Endothelial cell of umbilical vein (primary cell): ENCODE measurements around the gene ATP6V0A4. TPM values are rescaled to one million over a fixed set of nuclear protein-coding genes. Genes with fewer than 3 reads are reported as not detected.

Source experiments
- BruUV-seq: library from RNA; stranded (reverse); fragments of 400-500 nt; replicated peaks from 2 replicates; lab custom pipeline; 2021; lab: Mats Ljungman, UMichigan
- CTCF ChIA-PET: fragments of 300-600, 350-600 bp; sonication (Branson Sonifier 250); formaldehyde crosslinking; loops from one replicate; lab custom pipeline; 2021; ENCODE audit warnings: antibody characterized with exemption, inconsistent platforms; lab: Charles Lee
- POLR2A ChIA-PET: fragments of 300-600, 350-600 bp; sonication (Branson Sonifier 250); formaldehyde crosslinking; loops from one replicate; lab custom pipeline; 2021; ENCODE audit warnings: antibody characterized with exemption, inconsistent platforms; lab: Charles Lee
- DNase-seq: peaks from one replicate; pipeline ENCODE4 v3.0.0-alpha.2; 2011; ENCODE audit warnings: low read depth, low spot score
- FAIRE-seq: peaks from 2 replicates; lab custom pipeline; 2011; peaks lifted over from hg19 to GRCh38; lab: Jason Lieb, UNC
- H2AFZ ChIP-seq: 2 replicates; pipeline ENCODE4 v1.6.0; 2012; ENCODE audit warnings: low read depth, low read length, control low read depth, inconsistent platforms
- H3K27ac ChIP-seq: 2 replicates; pipeline ENCODE4 v1.5.1; 2011; ENCODE audit warnings: low read depth, mild to moderate bottlenecking, control low read depth, low read length, moderate library complexity; ENCODE audit not compliant: insufficient read depth
- H3K27me3 ChIP-seq, 2 experiments: 2 replicates each; pipeline versions ENCODE4 v1.6.0 to v1.6.1; 2011; ENCODE audit warnings: low read length in 2 of 2, mixed read lengths in 1 of 2; ENCODE audit not compliant: control insufficient read depth in 2 of 2, insufficient read depth in 2 of 2
- H3K36me3 ChIP-seq, 2 experiments: 2 replicates in 1 of 2; 3 replicates in 1 of 2; pipeline ENCODE4 v1.5.1; 2011; ENCODE audit warnings: low read length in 2 of 2, mild to moderate bottlenecking in 1 of 2, moderate library complexity in 1 of 2; ENCODE audit not compliant: control insufficient read depth in 2 of 2, insufficient read depth in 2 of 2; ENCODE audit errors: extremely low read depth in 1 of 2
- H3K4me1 ChIP-seq: 3 replicates; pipeline ENCODE4 v1.5.1; 2011; ENCODE audit warnings: mild to moderate bottlenecking, low read length; ENCODE audit not compliant: control insufficient read depth, insufficient read depth; ENCODE audit errors: extremely low read depth
- H3K4me2 ChIP-seq: 2 replicates; pipeline ENCODE4 v1.6.1; 2011; ENCODE audit warnings: low read length, control low read depth, mixed read lengths; ENCODE audit not compliant: insufficient read depth
- H3K4me3 ChIP-seq, 3 experiments: fragments of 200-600 bp in 1 of 3; sonication (generic), shearing (Covaris generic) in 1 of 3; replicated peaks in 1 of 3; 2 replicates each; pipeline ENCODE4 v1.5.1; 2011 to 2016; ENCODE audit warnings: control low read depth in 3 of 3, low read length in 3 of 3, mild to moderate bottlenecking in 2 of 3, inconsistent platforms in 1 of 3, low read depth in 1 of 3, moderate library complexity in 1 of 3; ENCODE audit not compliant: insufficient read depth in 1 of 3
- H3K79me2 ChIP-seq: 2 replicates; pipeline ENCODE4 v1.6.0; 2012; ENCODE audit warnings: low read length, inconsistent platforms; ENCODE audit not compliant: control insufficient read depth, insufficient read depth
- H3K9ac ChIP-seq: replicated peaks from 2 replicates; pipeline ENCODE3; 2011; ENCODE audit warnings: low read length, control low read depth; ENCODE audit not compliant: insufficient read depth; ENCODE audit errors: extremely low read depth
- H3K9me1 ChIP-seq: replicated peaks from 3 replicates; pipeline ENCODE4 v1.6.0; 2011; ENCODE audit warnings: mild to moderate bottlenecking, low read length; ENCODE audit not compliant: control insufficient read depth, insufficient read depth; ENCODE audit errors: extremely low read depth
- H3K9me3 ChIP-seq: replicated peaks from 2 replicates; pipeline ENCODE4 v1.5.1; 2012; ENCODE audit warnings: low read length, inconsistent platforms; ENCODE audit not compliant: control insufficient read depth, insufficient read depth
- H4K20me1 ChIP-seq: replicated peaks from 2 replicates; pipeline ENCODE3; 2011; ENCODE audit warnings: mild to moderate bottlenecking, low read length; ENCODE audit not compliant: control insufficient read depth, insufficient read depth; ENCODE audit errors: extremely low read depth
- EZH2 ChIP-seq: IDR thresholded peaks from 2 replicates; pipeline ENCODE4 v1.6.1; 2012; ENCODE audit warnings: borderline replicate concordance, low read depth, mild to moderate bottlenecking, moderate library complexity, low read length, inconsistent platforms; ENCODE audit not compliant: severe bottlenecking
- FOS ChIP-seq: IDR thresholded peaks from 2 replicates; pipeline ENCODE4 v1.6.1; 2011; ENCODE audit warnings: mild to moderate bottlenecking, low read length, moderate library complexity, borderline replicate concordance; ENCODE audit not compliant: insufficient read depth
- JUN ChIP-seq: IDR thresholded peaks from 2 replicates; pipeline ENCODE4 v1.6.1; 2011; ENCODE audit warnings: borderline replicate concordance, low read depth; ENCODE audit not compliant: insufficient read length, insufficient read depth
- MYC ChIP-seq: IDR thresholded peaks from one replicate; pipeline ENCODE4 v1.6.1; 2011; ENCODE audit warnings: mild to moderate bottlenecking, low read depth, low read length
- POLR2A ChIP-seq: IDR thresholded peaks from 2 replicates; pipeline ENCODE4 v1.6.1; 2012; ENCODE audit warnings: low read depth, mild to moderate bottlenecking, control low read depth, low read length
- POLR2AphosphoS5 ChIP-seq: IDR thresholded peaks from 2 replicates; pipeline ENCODE4 v1.6.1; 2012; ENCODE audit warnings: low read depth, mild to moderate bottlenecking, control low read depth, low read length, moderate library complexity; ENCODE audit not compliant: insufficient read depth
- dilution Hi-C: fragments of 300-500 bp; cut with MboI; formaldehyde crosslinking; loops from one replicate; pipeline ENCODE4 v1.15.0; 2019; ENCODE audit warnings: low sequenced_read_pairs; ENCODE audit not compliant: extremely low pct_ligation_motif_present
- intact Hi-C: fragments of 100-400 bp; cut with micrococcal nuclease; formaldehyde crosslinking; loops from one replicate; pipeline ENCODE4 v1.10.0; 2022
- polyA plus RNA-seq, 4 experiments: library from polyadenylated mRNA; depleted of rRNA in 3 of 4; stranded (reverse) in 3 of 4; unstranded in 1 of 4; fragments of >200 nt; gene quantifications; 2 replicates each; pipeline versions ENCODE4 v1.2.1 to v1.2.3, GENCODE V29; 2011 to 2012; ENCODE audit warnings: missing spikeins in 1 of 4
- total RNA-seq: library from RNA; stranded (reverse); gene quantifications from 2 replicates; pipeline ENCODE4 v1.2.3, GENCODE V29; 2021
- TF ChIP-seq, protein P1 (sequence below), 2 donors: IDR thresholded peaks; 1 replicate in 1 of 2; 2 replicates in 1 of 2; pipeline ENCODE4 v1.5.1; 2011; ENCODE audit warnings: low read length in 2 of 2, mild to moderate bottlenecking in 2 of 2, moderate library complexity in 2 of 2, control low read depth in 1 of 2, inconsistent platforms in 1 of 2, low read depth in 1 of 2; ENCODE audit not compliant: insufficient read depth in 1 of 2; ENCODE audit errors: extremely low read depth in 1 of 2

ATP6V0A4 gene
- total and polyA plus RNA-seq, 2 donors (not counting 3 experiments of a cell fraction or from before 2014, with no cell fraction given) = 0.07 to 0.24 TPM

DNA sequence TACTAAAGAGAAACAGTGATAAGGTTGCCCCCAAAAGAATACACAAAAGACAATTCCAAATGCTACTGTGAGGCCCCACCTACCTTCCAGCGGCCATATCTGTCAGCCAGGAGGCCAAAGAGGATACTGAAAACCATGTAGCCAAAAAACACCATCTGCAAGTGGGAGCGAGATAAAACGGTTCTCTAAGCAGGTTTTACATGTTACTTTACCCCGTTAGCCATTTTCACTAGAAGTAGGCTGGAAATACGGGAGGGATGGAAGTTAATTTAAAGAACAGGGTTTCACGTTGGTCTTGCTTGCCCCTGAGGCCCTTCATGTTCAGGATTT is 135.0 kb downstream of the ATP6V0A4 start:
- Histone ChIP-seq H3K9ac (no peak overlapping the region), H4K20me1 (no peaks in the 10 kb centered on the region), H3K36me3 (no peaks in the 10 kb centered on the region), H3K4me2 (no peak overlapping the region), H2AFZ (no peak overlapping the region), H3K4me1 (no peaks in the 10 kb centered on the region), H3K79me2 (no peaks in the 10 kb centered on the region), H3K4me3 (no peak overlapping the region), H3K27ac (no peak overlapping the region), H3K9me3 (no peaks in the 10 kb centered on the region), H3K9me1 (no peaks in the 10 kb centered on the region), H3K27me3 (peaks cover 2 to 3% of the 10 kb centered on the region in 2 experiments)
- dilution Hi-C loops = no loop called here
- TF ChIP-seq JUN = no peak
- no peak for TF ChIP-seq MYC
- TF ChIP-seq FOS = no peak
- no peak for TF ChIP-seq POLR2AphosphoS5
- no peak for TF ChIP-seq EZH2
- TF ChIP-seq POLR2A = no peak
- BruUV-seq = no TSS peak
- FAIRE-seq (no peak), DNase-seq (no peak)
- intact Hi-C loops = no loop called here
- POLR2A ChIA-PET = no interaction called here
- CTCF ChIA-PET = no interaction called here

DNA sequence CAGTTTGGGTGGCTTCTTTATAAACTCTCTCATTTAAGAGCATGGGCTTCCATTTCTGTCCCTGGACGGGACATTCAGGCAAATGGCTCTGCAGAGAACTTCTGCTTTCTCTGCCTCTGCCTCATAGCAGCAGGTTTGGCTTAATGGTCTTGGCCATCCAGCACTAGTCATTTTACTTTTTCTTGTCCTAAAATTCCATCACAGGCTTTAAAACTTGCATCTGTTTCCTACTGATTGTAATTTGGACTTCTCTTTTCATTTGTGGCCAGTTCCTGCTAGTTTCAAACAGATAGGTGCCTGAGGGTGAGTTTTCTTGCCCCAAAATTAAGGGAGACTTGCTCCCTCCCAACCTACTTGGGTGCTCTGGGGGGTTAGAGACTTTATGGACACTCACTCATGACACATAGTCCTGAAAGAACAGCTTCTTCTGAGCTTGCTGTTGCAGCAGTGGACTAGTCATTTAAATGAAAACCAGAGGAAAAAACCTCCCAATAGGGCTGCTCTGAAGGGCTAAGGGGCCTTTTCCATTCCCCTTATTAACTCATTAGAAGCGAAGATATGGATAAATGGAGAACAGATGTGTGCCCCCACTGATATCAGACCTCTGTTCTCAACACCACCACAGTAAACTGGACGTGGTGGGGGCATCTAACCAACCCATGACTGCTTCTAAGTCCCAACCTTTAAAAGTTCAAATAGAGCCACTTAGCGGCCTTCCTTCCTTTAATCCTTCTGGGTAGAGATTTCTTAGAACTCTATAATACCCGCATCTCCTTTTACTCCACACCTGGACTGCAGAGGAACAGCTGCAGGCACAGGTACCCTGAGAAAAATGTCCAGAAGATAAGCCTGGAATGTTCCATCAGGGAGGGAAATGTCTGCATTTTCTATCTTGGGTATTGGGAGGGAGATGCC is 135.7 kb downstream of the ATP6V0A4 start:
- Histone ChIP-seq H3K27me3 (peaks cover 2 to 3% of the 10 kb centered on the region in 2 experiments), H3K4me1 (no peaks in the 10 kb centered on the region), H3K79me2 (no peaks in the 10 kb centered on the region), H3K4me3 (no peak overlapping the region), H4K20me1 (no peaks in the 10 kb centered on the region), H3K9me1 (no peaks in the 10 kb centered on the region), H3K4me2 (no peak overlapping the region), H2AFZ (no peak overlapping the region), H3K9ac (no peak overlapping the region), H3K9me3 (no peaks in the 10 kb centered on the region), H3K36me3 (no peaks in the 10 kb centered on the region), H3K27ac (no peak overlapping the region)
- no peak for TF ChIP-seq FOS
- TF ChIP-seq, protein P1, sequence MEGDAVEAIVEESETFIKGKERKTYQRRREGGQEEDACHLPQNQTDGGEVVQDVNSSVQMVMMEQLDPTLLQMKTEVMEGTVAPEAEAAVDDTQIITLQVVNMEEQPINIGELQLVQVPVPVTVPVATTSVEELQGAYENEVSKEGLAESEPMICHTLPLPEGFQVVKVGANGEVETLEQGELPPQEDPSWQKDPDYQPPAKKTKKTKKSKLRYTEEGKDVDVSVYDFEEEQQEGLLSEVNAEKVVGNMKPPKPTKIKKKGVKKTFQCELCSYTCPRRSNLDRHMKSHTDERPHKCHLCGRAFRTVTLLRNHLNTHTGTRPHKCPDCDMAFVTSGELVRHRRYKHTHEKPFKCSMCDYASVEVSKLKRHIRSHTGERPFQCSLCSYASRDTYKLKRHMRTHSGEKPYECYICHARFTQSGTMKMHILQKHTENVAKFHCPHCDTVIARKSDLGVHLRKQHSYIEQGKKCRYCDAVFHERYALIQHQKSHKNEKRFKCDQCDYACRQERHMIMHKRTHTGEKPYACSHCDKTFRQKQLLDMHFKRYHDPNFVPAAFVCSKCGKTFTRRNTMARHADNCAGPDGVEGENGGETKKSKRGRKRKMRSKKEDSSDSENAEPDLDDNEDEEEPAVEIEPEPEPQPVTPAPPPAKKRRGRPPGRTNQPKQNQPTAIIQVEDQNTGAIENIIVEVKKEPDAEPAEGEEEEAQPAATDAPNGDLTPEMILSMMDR (IDR thresholded peaks at IDR 0.05; ENCODE audit: extremely low read depth in 1 of 2, insufficient read depth in 1 of 2, low read depth in 1 of 2, low read length in 2 of 2) = no peak
- dilution Hi-C loops (no loop called here), intact Hi-C loops (no loop called here)
- DNase-seq (no peak), FAIRE-seq (no peak)
- POLR2A ChIA-PET = no interaction called here
- CTCF ChIA-PET = no interaction called here
- BruUV-seq = no TSS peak
